T-cell (primary cell): ENCODE measurements around the gene CADM1. TPM values are rescaled to one million over a fixed set of nuclear protein-coding genes. Genes with fewer than 3 reads are reported as not detected.

Experiments
- ATAC-seq, 4 experiments: fragments of 200-7000 bp in 3 of 4; fragments of 150-1000 bp in 1 of 4; cut with Tn5 transposase; replicated peaks in 1 of 4; 1 replicate in 3 of 4; 2 replicates in 1 of 4; pipeline ENCODE4 v1.10.0; 2021; ENCODE audit warnings: moderate library complexity in 3 of 4, mild to moderate bottlenecking in 2 of 4, moderate number of reproducible peaks in 1 of 4
- CTCF ChIA-PET, 2 donors: fragments of 300-600 bp; sonication (Branson Sonifier 250); formaldehyde crosslinking; loops; one replicate each; lab custom pipeline; 2022; ENCODE audit warnings: antibody characterized with exemption in 2 of 2; lab: Charles Lee
- POLR2A ChIA-PET, 2 donors: fragments of 300-600 bp; sonication (Branson Sonifier 250); formaldehyde crosslinking; loops; one replicate each; lab custom pipeline; 2022; ENCODE audit warnings: antibody characterized with exemption in 2 of 2; lab: Charles Lee
- DNase-seq, 35 experiments: peaks; one replicate each; pipeline versions ENCODE4 v3.0.0 to v3.0.0-alpha.2; 2013 to 2023
- H3K27ac ChIP-seq: one replicate; pipeline ENCODE4 v1.5.1; 2013; ENCODE audit warnings: low read length
- H3K27me3 ChIP-seq, 2 experiments: replicated peaks in 1 of 2; 1 replicate in 1 of 2; 2 replicates in 1 of 2; pipeline versions ENCODE4 v1.6.1 to v1.7.0; 2013; ENCODE audit warnings: low read length in 1 of 2, mixed read lengths in 1 of 2; ENCODE audit not compliant: control insufficient read depth in 2 of 2, insufficient read depth in 2 of 2; ENCODE audit errors: extremely low read depth in 1 of 2
- H3K36me3 ChIP-seq, 2 donors: 1 replicate in 1 of 2; 2 replicates in 1 of 2; pipeline versions ENCODE4 v1.6.1 to v1.7.0; 2013; ENCODE audit warnings: low read length in 1 of 2; ENCODE audit not compliant: control insufficient read depth in 2 of 2, insufficient read depth in 1 of 2; ENCODE audit errors: extremely low read depth in 1 of 2
- H3K4me1 ChIP-seq, 2 experiments: 1 replicate in 1 of 2; 2 replicates in 1 of 2; pipeline versions ENCODE4 v1.6.1 to v1.7.0; 2013; ENCODE audit warnings: low read length in 2 of 2, mixed read lengths in 1 of 2; ENCODE audit not compliant: insufficient read depth in 2 of 2, control insufficient read depth in 1 of 2; ENCODE audit errors: extremely low read depth in 1 of 2
- H3K4me3 ChIP-seq, 2 donors: 1 replicate in 1 of 2; 2 replicates in 1 of 2; pipeline versions ENCODE4 v1.5.1 to v1.7.0; 2013; ENCODE audit warnings: mild to moderate bottlenecking in 2 of 2, low read length in 1 of 2, moderate library complexity in 1 of 2; ENCODE audit not compliant: control insufficient read depth in 1 of 2; ENCODE audit errors: extremely low read depth in 1 of 2
- H3K9me3 ChIP-seq: 2 replicates; pipeline ENCODE4 v1.7.0; 2013
- H3K27ac Mint-ChIP-seq, 2 donors: one replicate each; pipeline ENCODE4 v1.8.0; 2020 to 2021; ENCODE audit warnings: mild to moderate bottlenecking in 2 of 2, mixed read lengths in 2 of 2
- H3K27me3 Mint-ChIP-seq, 2 donors: one replicate each; pipeline ENCODE4 v1.8.0; 2021 to 2022; ENCODE audit warnings: mixed read lengths in 2 of 2
- H3K36me3 Mint-ChIP-seq: one replicate; pipeline ENCODE4 v1.8.0; 2021; ENCODE audit warnings: mixed read lengths
- H3K4me1 Mint-ChIP-seq, 3 donors: one replicate each; pipeline ENCODE4 v1.8.0; 2020 to 2022; ENCODE audit warnings: mixed read lengths in 3 of 3, mild to moderate bottlenecking in 1 of 3
- H3K4me3 Mint-ChIP-seq, 3 donors: one replicate each; pipeline ENCODE4 v1.8.0; 2020 to 2022; ENCODE audit warnings: mild to moderate bottlenecking in 3 of 3, mixed read lengths in 3 of 3, moderate library complexity in 3 of 3
- H3K9me3 Mint-ChIP-seq, 3 donors: one replicate each; pipeline ENCODE4 v1.8.0; 2020 to 2022; ENCODE audit warnings: mixed read lengths in 3 of 3
- WGBS: methylation state at CpG from one replicate; pipeline ENCODE4 v1.1.5; 2013; ENCODE audit warnings: missing lambda C conversion rate; ENCODE audit not compliant: insufficient coverage; 5-methylcytosine and 5-hydroxymethylcytosine counted together
- total RNA-seq, 35 experiments: library from RNA in 6 of 35; stranded (reverse) in 6 of 35; fragments of 120-200 nt in 1 of 35; gene quantifications; one replicate each; pipeline versions ENCODE4 v1.2.1 to v1.2.4 and lab custom pipeline; 2013 to 2026

Gene CADM1
- total RNA-seq, 5 donors from 2014 or later (not counting 1 experiment from before 2014, with no cell fraction given): 2.1 to 6.7 (median 3.1) TPM

GRCh38 chr11:115425250-115425649, 79.0 kb downstream of the CADM1 start:
- Histone ChIP-seq H3K4me1 (no peaks in the 10 kb centered on the region), H3K27me3 (peaks cover 0 to 3% of the 10 kb centered on the region in 2 experiments), H3K9me3 (no peaks in the 10 kb centered on the region), H3K27ac (no peak overlapping the region), H3K4me3 (no peak overlapping the region), H3K36me3 (no peaks in the 10 kb centered on the region)
- 83% methylated on average over 1 of the region's 5 CpGs for WGBS
- DNase-seq (no peak), ATAC-seq (no peak)
- ChIA-PET POLR2A (no interaction called here), CTCF (no interaction called here)
- peaks cover 0 to 6% of the 10 kb centered on the region in 2 donors for H3K27me3 Mint-ChIP-seq
- H3K36me3 Mint-ChIP-seq: no peaks in the 10 kb centered on the region
- H3K9me3 Mint-ChIP-seq: no peaks in the 10 kb centered on the region
- no peaks in the 10 kb centered on the region for H3K4me1 Mint-ChIP-seq
- H3K4me3 Mint-ChIP-seq: no peak overlapping the region
- no peak overlapping the region for H3K27ac Mint-ChIP-seq

GRCh38 chr11:115423728-115424459, 80.3 kb downstream of the CADM1 start:
- peaks cover 0 to 6% of the 10 kb centered on the region in 2 donors for H3K27me3 Mint-ChIP-seq
- H3K27ac ChIP-seq: no peak overlapping the region
- WGBS: 75% methylated on average over 2 of the region's 7 CpGs
- no peaks in the 10 kb centered on the region for H3K36me3 ChIP-seq
- H3K4me1 Mint-ChIP-seq: no peaks in the 10 kb centered on the region
- no peaks in the 10 kb centered on the region for H3K4me1 ChIP-seq
- DNase-seq (no peak), ATAC-seq (no peak)
- no peaks in the 10 kb centered on the region for H3K36me3 Mint-ChIP-seq
- no peaks in the 10 kb centered on the region for H3K9me3 Mint-ChIP-seq
- CTCF ChIA-PET: no interaction called here
- no peak overlapping the region for H3K4me3 Mint-ChIP-seq
- no peak overlapping the region for H3K4me3 ChIP-seq
- H3K9me3 ChIP-seq: no peaks in the 10 kb centered on the region
- POLR2A ChIA-PET: no interaction called here
- H3K27ac Mint-ChIP-seq: no peak overlapping the region
- H3K27me3 ChIP-seq: peaks cover 0 to 3% of the 10 kb centered on the region in 2 experiments

- no peak for DNase-seq
- peaks cover 0 to 6% of the 10 kb centered on the region in 2 donors for H3K27me3 Mint-ChIP-seq
- H3K9me3 Mint-ChIP-seq: no peaks in the 10 kb centered on the region
- 95% methylated on average over 4 of the region's 6 CpGs for WGBS
- CTCF ChIA-PET: no interaction called here
- Histone ChIP-seq H3K36me3 (no peaks in the 10 kb centered on the region), H3K4me3 (no peak overlapping the region), H3K27me3 (peaks cover 0 to 3% of the 10 kb centered on the region in 2 experiments), H3K27ac (no peak overlapping the region), H3K9me3 (no peaks in the 10 kb centered on the region), H3K4me1 (no peaks in the 10 kb centered on the region)
- no peak overlapping the region for H3K4me3 Mint-ChIP-seq
- no peaks in the 10 kb centered on the region for H3K4me1 Mint-ChIP-seq
- H3K27ac Mint-ChIP-seq: no peak overlapping the region
- H3K36me3 Mint-ChIP-seq: no peaks in the 10 kb centered on the region
- POLR2A ChIA-PET: no interaction called here
- ATAC-seq: no peak
Measured at GRCh38 chr11:115421992-115422689, 82.1 kb downstream of the CADM1 start.

- H3K36me3 ChIP-seq: no peaks in the 10 kb centered on the region
- no peak overlapping the region for H3K27ac ChIP-seq
- Mint-ChIP-seq H3K27ac (no peak overlapping the region), H3K4me1 (no peaks in the 10 kb centered on the region), H3K4me3 (no peak overlapping the region), H3K27me3 (peaks cover 0 to 6% of the 10 kb centered on the region in 2 donors), H3K36me3 (no peaks in the 10 kb centered on the region), H3K9me3 (no peaks in the 10 kb centered on the region)
- DNase-seq (no peak), ATAC-seq (no peak)
- POLR2A ChIA-PET: no interaction called here
- no peaks in the 10 kb centered on the region for H3K4me1 ChIP-seq
- CTCF ChIA-PET: no interaction called here
- WGBS: 91% methylated on average over 5 of the region's 9 CpGs
- H3K4me3 ChIP-seq: no peak overlapping the region
- H3K27me3 ChIP-seq: peaks cover 0 to 3% of the 10 kb centered on the region in 2 experiments
- H3K9me3 ChIP-seq: no peaks in the 10 kb centered on the region
Measured at GRCh38 chr11:115421352-115421991, 82.7 kb downstream of the CADM1 start.

- WGBS: 86% methylated on average over 5 of the region's 5 CpGs
- Histone ChIP-seq H3K27ac (no peak overlapping the region), H3K4me1 (no peaks in the 10 kb centered on the region), H3K27me3 (no peaks in the 10 kb centered on the region), H3K4me3 (no peak overlapping the region), H3K9me3 (no peaks in the 10 kb centered on the region), H3K36me3 (no peaks in the 10 kb centered on the region)
- H3K9me3 Mint-ChIP-seq: no peaks in the 10 kb centered on the region
- no peaks in the 10 kb centered on the region for H3K4me1 Mint-ChIP-seq
- H3K27me3 Mint-ChIP-seq: peaks cover 0 to 8% of the 10 kb centered on the region in 2 donors
- no peak overlapping the region for H3K27ac Mint-ChIP-seq
- no peak for DNase-seq
- no peak overlapping the region for H3K4me3 Mint-ChIP-seq
- ChIA-PET POLR2A (no interaction called here), CTCF (no interaction called here)
- no peaks in the 10 kb centered on the region for H3K36me3 Mint-ChIP-seq
- ATAC-seq: no peak
Measured at GRCh38 chr11:115420505-115420904, 83.7 kb downstream of the CADM1 start.

GRCh38 chr11:115418626-115419025, 85.6 kb downstream of the CADM1 start:
- H3K36me3 ChIP-seq: no peaks in the 10 kb centered on the region

More at GRCh38 chr11:115418626-115419025, 85.6 kb downstream of the CADM1 start:
- H3K4me3 Mint-ChIP-seq: no peak overlapping the region
- CTCF ChIA-PET: no interaction called here
- H3K4me1 Mint-ChIP-seq: no peaks in the 10 kb centered on the region
- H3K36me3 Mint-ChIP-seq: no peaks in the 10 kb centered on the region
- ATAC-seq: no peak
- H3K27me3 Mint-ChIP-seq: peaks cover 0 to 4% of the 10 kb centered on the region in 2 donors
- Histone ChIP-seq H3K27me3 (no peaks in the 10 kb centered on the region), H3K4me1 (no peaks in the 10 kb centered on the region), H3K9me3 (no peaks in the 10 kb centered on the region), H3K27ac (no peak overlapping the region), H3K4me3 (no peak overlapping the region)
- no CpG with 5 or more reads among the region's 1 CpG for WGBS
- no peak overlapping the region for H3K27ac Mint-ChIP-seq
- no peaks in the 10 kb centered on the region for H3K9me3 Mint-ChIP-seq
- POLR2A ChIA-PET: no interaction called here
- no peak for DNase-seq
